H1 (cell line): Measurements from ENCODE around the gene PPEF2. TPM values are rescaled to one million over a fixed set of nuclear protein-coding genes. Genes with fewer than 3 reads are reported as not detected.

ENCODE experiments used
- CTCF ChIA-PET: fragments of 300-600 bp; sonication (Branson Sonifier 250); formaldehyde crosslinking; loops from one replicate; lab custom pipeline; 2021; ENCODE audit not compliant: partially characterized antibody; lab: Charles Lee
- POLR2A ChIA-PET: fragments of 300-600 bp; sonication (Branson Sonifier 250); formaldehyde crosslinking; loops from one replicate; lab custom pipeline; 2021; ENCODE audit warnings: inconsistent platforms; ENCODE audit not compliant: partially characterized antibody; lab: Charles Lee
- DNase-seq, 2 experiments: peaks; one replicate each; pipeline versions ENCODE4 v3.0.0 to v3.0.0-alpha.2; 2010 to 2022; ENCODE audit warnings: low spot score in 2 of 2, low read depth in 1 of 2, mixed read lengths in 1 of 2
- FAIRE-seq: peaks from 2 replicates; lab custom pipeline; 2011; peaks lifted over from hg19 to GRCh38; lab: Jason Lieb, UNC
- H2AFZ ChIP-seq: 2 replicates; pipeline ENCODE4 v1.8.1; 2012; ENCODE audit warnings: low read length, inconsistent platforms
- H2AK5ac ChIP-seq: 2 replicates; pipeline ENCODE4 v1.6.1; 2013; ENCODE audit warnings: low read depth, low read length
- H2BK120ac ChIP-seq: replicated peaks from 2 replicates; pipeline ENCODE3; 2013; ENCODE audit warnings: low read depth, low read length, inconsistent platforms
- H2BK12ac ChIP-seq: 2 replicates; pipeline ENCODE4 v1.6.1; 2013; ENCODE audit warnings: low read depth, low read length
- H2BK15ac ChIP-seq: 2 replicates; pipeline ENCODE4 v1.6.1; 2013; ENCODE audit warnings: low read length
- H2BK20ac ChIP-seq: 2 replicates; pipeline ENCODE4 v1.6.1; 2013; ENCODE audit warnings: low read length
- H2BK5ac ChIP-seq: 2 replicates; pipeline ENCODE4 v1.6.1; 2013; ENCODE audit warnings: low read depth, low read length
- H3K14ac ChIP-seq: 2 replicates; pipeline ENCODE4 v1.6.1; 2013; ENCODE audit warnings: inconsistent platforms; ENCODE audit not compliant: insufficient read length
- H3K18ac ChIP-seq: 2 replicates; pipeline ENCODE4 v1.6.1; 2013; ENCODE audit warnings: low read length; ENCODE audit errors: extremely low read depth
- H3K23ac ChIP-seq: 2 replicates; pipeline ENCODE4 v1.6.1; 2013; ENCODE audit warnings: inconsistent platforms; ENCODE audit not compliant: insufficient read length
- H3K23me2 ChIP-seq: 2 replicates; pipeline ENCODE4 v1.6.1; 2013; ENCODE audit warnings: low read depth, low read length
- H3K27ac ChIP-seq: 2 replicates; pipeline ENCODE4 v1.6.1; 2011; ENCODE audit warnings: low read depth, low read length, inconsistent platforms
- H3K27me3 ChIP-seq, 4 experiments: replicated peaks in 1 of 4; 1 replicate in 1 of 4; 2 replicates in 3 of 4; pipeline versions ENCODE4 v1.6.1 to v1.8.1; 2011 to 2013; ENCODE audit warnings: low read length in 3 of 4, mild to moderate bottlenecking in 3 of 4, inconsistent platforms in 2 of 4, mixed read lengths in 2 of 4, moderate library complexity in 1 of 4; ENCODE audit not compliant: control insufficient read depth in 3 of 4, insufficient read depth in 3 of 4; ENCODE audit errors: extremely low read depth in 1 of 4
- H3K36me3 ChIP-seq, 4 experiments: 2 replicates each; pipeline versions ENCODE4 v1.6.1 to v1.8.1; 2011 to 2013; ENCODE audit warnings: mild to moderate bottlenecking in 4 of 4, low read length in 3 of 4, moderate library complexity in 2 of 4, control low read depth in 1 of 4, inconsistent platforms in 1 of 4; ENCODE audit not compliant: insufficient read depth in 4 of 4, control insufficient read depth in 2 of 4
- H3K4ac ChIP-seq: replicated peaks from 2 replicates; pipeline ENCODE3; 2013; ENCODE audit warnings: low read length, low read depth, mixed read lengths, inconsistent platforms; ENCODE audit not compliant: insufficient read length
- H3K4me1 ChIP-seq, 4 experiments: replicated peaks in 1 of 4; 1 replicate in 1 of 4; 2 replicates in 3 of 4; pipeline versions ENCODE4 v1.6.1 to v1.8.1; 2011 to 2013; ENCODE audit warnings: low read length in 3 of 4, inconsistent platforms in 2 of 4, mixed read lengths in 1 of 4; ENCODE audit not compliant: insufficient read depth in 4 of 4, control insufficient read depth in 3 of 4
- H3K4me2 ChIP-seq, 2 experiments: 2 replicates each; pipeline versions ENCODE4 v1.6.1 to v1.8.1; 2011 to 2013; ENCODE audit warnings: low read depth in 2 of 2, low read length in 2 of 2, control low read depth in 1 of 2, inconsistent platforms in 1 of 2, mild to moderate bottlenecking in 1 of 2; ENCODE audit not compliant: insufficient read depth in 1 of 2
- H3K4me3 ChIP-seq, 4 experiments: fragments of 200-600, 300-600 bp in 1 of 4; sonication (generic), shearing (Covaris generic), sonication (Bioruptor Twin) in 1 of 4; 2 replicates each; pipeline versions ENCODE4 v1.5.1 to v1.8.1; 2011 to 2016; ENCODE audit warnings: low read length in 4 of 4, low read depth in 3 of 4, control low read depth in 2 of 4, inconsistent platforms in 2 of 4, mild to moderate bottlenecking in 2 of 4, mixed read lengths in 1 of 4, moderate library complexity in 1 of 4; ENCODE audit not compliant: insufficient read depth in 2 of 4; ENCODE audit errors: extremely low read depth in 1 of 4
- H3K56ac ChIP-seq: replicated peaks from 2 replicates; pipeline ENCODE3; 2013; ENCODE audit warnings: low read depth, mild to moderate bottlenecking, mixed read lengths, low read length, inconsistent platforms; ENCODE audit not compliant: insufficient read length
- H3K79me1 ChIP-seq: 2 replicates; pipeline ENCODE4 v1.6.1; 2013; ENCODE audit warnings: low read depth, low read length, control low read depth
- H3K79me2 ChIP-seq, 2 experiments: 2 replicates each; pipeline versions ENCODE4 v1.6.1 to v1.8.1; 2012 to 2013; ENCODE audit warnings: low read length in 2 of 2, mild to moderate bottlenecking in 2 of 2, inconsistent platforms in 1 of 2; ENCODE audit not compliant: insufficient read depth in 2 of 2, control insufficient read depth in 1 of 2
- H3K9ac ChIP-seq, 4 experiments: replicated peaks in 1 of 4; 1 replicate in 1 of 4; 2 replicates in 3 of 4; pipeline versions ENCODE4 v1.6.1 to v1.8.1; 2011 to 2013; ENCODE audit warnings: low read depth in 3 of 4, low read length in 3 of 4, control low read depth in 2 of 4, mild to moderate bottlenecking in 2 of 4, moderate library complexity in 2 of 4, inconsistent platforms in 1 of 4; ENCODE audit errors: extremely low read depth in 1 of 4
- H3K9me3 ChIP-seq, 2 experiments: 2 replicates each; pipeline versions ENCODE4 v1.6.1 to v1.8.1; 2012 to 2013; ENCODE audit warnings: mild to moderate bottlenecking in 2 of 2, moderate library complexity in 2 of 2, control low read depth in 1 of 2, inconsistent platforms in 1 of 2, low read depth in 1 of 2, low read length in 1 of 2, mixed read lengths in 1 of 2; ENCODE audit not compliant: insufficient read depth in 2 of 2
- H4K20me1 ChIP-seq, 2 experiments: replicated peaks in 1 of 2; 2 replicates each; pipeline versions ENCODE3 to v1.8.1; 2011 to 2013; ENCODE audit warnings: inconsistent platforms in 2 of 2, low read length in 2 of 2, mild to moderate bottlenecking in 1 of 2; ENCODE audit not compliant: insufficient read depth in 2 of 2, control insufficient read depth in 1 of 2
- H4K5ac ChIP-seq: 2 replicates; pipeline ENCODE4 v1.6.1; 2013; ENCODE audit warnings: low read length, low read depth, mixed read lengths, inconsistent platforms; ENCODE audit not compliant: insufficient read length
- H4K8ac ChIP-seq: 2 replicates; pipeline ENCODE4 v1.8.0; 2013; ENCODE audit warnings: mild to moderate bottlenecking, moderate library complexity, low read length, inconsistent platforms; ENCODE audit not compliant: insufficient read depth; ENCODE audit errors: extremely low read depth
- H4K91ac ChIP-seq: replicated peaks from 2 replicates; pipeline ENCODE3; 2013; ENCODE audit warnings: low read length, mixed read lengths, inconsistent platforms; ENCODE audit not compliant: insufficient read length
- CBX5 ChIP-seq: fragments of 300-800, 300-1000 bp; sonication (generic); IDR thresholded peaks from 2 replicates; pipeline ENCODE4 v1.7.1; 2016; ENCODE audit warnings: antibody characterized with exemption, low read length, low read depth
- CHD2 ChIP-seq: IDR thresholded peaks from 2 replicates; pipeline ENCODE4 v1.6.1; 2012; ENCODE audit warnings: low read length, improper control_type of control experiment
- CTCF ChIP-seq, 3 experiments: IDR thresholded peaks; 1 replicate in 2 of 3; 2 replicates in 1 of 3; pipeline versions ENCODE4 v1.5.1 to v1.6.1; 2011; ENCODE audit warnings: low read length in 3 of 3, mild to moderate bottlenecking in 3 of 3, inconsistent platforms in 2 of 3, low read depth in 1 of 3, moderate library complexity in 1 of 3; ENCODE audit not compliant: insufficient read depth in 1 of 3; ENCODE audit errors: control extremely low read depth in 1 of 3
- GABPA ChIP-seq: IDR thresholded peaks from 2 replicates; pipeline ENCODE4 v1.6.1; 2011; ENCODE audit warnings: mild to moderate bottlenecking, low read length, moderate library complexity, borderline replicate concordance; ENCODE audit not compliant: insufficient read depth
- JUN ChIP-seq: IDR thresholded peaks from 2 replicates; pipeline ENCODE4 v1.6.1; 2011; ENCODE audit warnings: low read depth, mild to moderate bottlenecking, improper control_type of control experiment, low read length
- JUND ChIP-seq: IDR thresholded peaks from 2 replicates; pipeline ENCODE4 v1.6.1; 2011; ENCODE audit warnings: mild to moderate bottlenecking, improper control_type of control experiment, low read length
- KDM4A ChIP-seq: IDR thresholded peaks from one replicate; pipeline ENCODE4 v1.7.1; 2012; ENCODE audit warnings: low read depth, mild to moderate bottlenecking, moderate library complexity, low read length, inconsistent platforms; ENCODE audit not compliant: severe bottlenecking
- MAX ChIP-seq: IDR thresholded peaks from 2 replicates; pipeline ENCODE4 v1.6.1; 2012; ENCODE audit warnings: inconsistent platforms
- POLR2AphosphoS5 ChIP-seq: IDR thresholded peaks from 2 replicates; pipeline ENCODE4 v1.6.1; 2011; ENCODE audit warnings: low read depth, low read length
- RXRA ChIP-seq: IDR thresholded peaks from 2 replicates; pipeline ENCODE4 v1.6.1; 2011; ENCODE audit warnings: low read depth, mild to moderate bottlenecking, low read length, moderate library complexity; ENCODE audit not compliant: insufficient read depth
- SP2 ChIP-seq: IDR thresholded peaks from 2 replicates; pipeline ENCODE4 v1.6.1; 2012; ENCODE audit warnings: mild to moderate bottlenecking, low read length, inconsistent platforms
- TAF7 ChIP-seq: optimal IDR thresholded peaks from 2 replicates; pipeline ENCODE3; 2011; ENCODE audit warnings: low read depth, mild to moderate bottlenecking, inconsistent platforms, low read length, moderate library complexity, borderline replicate concordance
- WGBS, 2 experiments: shearing (Covaris generic) in 1 of 2; methylation state at CpG; one replicate each; pipeline versions ENCODE4 v1.1.6 to v1.1.7; 2013 to 2015; ENCODE audit warnings: low lambda C conversion rate in 2 of 2, mixed read lengths in 2 of 2, inconsistent platforms in 1 of 2, low coverage in 1 of 2, missing lambda C conversion rate in 1 of 2; ENCODE audit not compliant: insufficient replicate concordance in 2 of 2, insufficient coverage in 1 of 2, insufficient read length in 1 of 2; ENCODE audit errors: extremely low coverage in 1 of 2, missing lambda C conversion rate in 1 of 2; 5-methylcytosine and 5-hydroxymethylcytosine counted together
- polyA plus RNA-seq, 7 experiments: library from polyadenylated mRNA; depleted of rRNA in 3 of 7; stranded (reverse) in 5 of 7; unstranded in 2 of 7; fragments of >200 nt in 5 of 7; fragments of 200-250 nt in 2 of 7; gene quantifications; 1 replicate in 5 of 7; 2 replicates in 1 of 7; 4 replicates in 1 of 7; pipeline versions ENCODE4 v1.2.1 to v1.2.3, GENCODE V29; 2011 to 2013; ENCODE audit warnings: missing spikeins in 2 of 7, mixed read lengths in 2 of 7
- total RNA-seq: library from RNA; stranded (reverse); fragmentation: NEBNext Ultra II Directional; extraction: Animal tissue kit (Norgen Biotek cat#: 25700); gene quantifications from 2 replicates; pipeline ENCODE4 v1.2.1, GENCODE V29; 2021

The PPEF2 gene
- total and polyA plus RNA-seq, 2 of the 8 experiments (the other 6 are each of a cell fraction or from before 2014, with no cell fraction given): not detected

- ChIA-PET CTCF (interaction anchor here (3.3 kb wide), 1 partner anchor 13 kb away, joined by 22 read pairs; no protein-coding TSS in a partner anchor), POLR2A (no interaction called here)
- no peaks in the 10 kb centered on the region for H3K9me3 ChIP-seq
- H3K79me2 ChIP-seq: no peaks in the 10 kb centered on the region
- H3K79me1 ChIP-seq: no peaks in the 10 kb centered on the region
- no peak for DNase-seq
- H3K56ac ChIP-seq: no peak overlapping the region
- no peak overlapping the region for H3K4ac ChIP-seq
- no peak overlapping the region for H3K27ac ChIP-seq
- no peak overlapping the region for H2BK5ac ChIP-seq
- no peak overlapping the region for H2BK120ac ChIP-seq
- no peak overlapping the region for H4K91ac ChIP-seq
- no peak for FAIRE-seq
- no peak overlapping the region for H2BK15ac ChIP-seq
- H3K36me3 ChIP-seq: no peaks in the 10 kb centered on the region
- no peak overlapping the region for H4K8ac ChIP-seq
- no peak overlapping the region for H3K4me3 ChIP-seq
- H3K23ac ChIP-seq: no peak overlapping the region
- 80% methylated on average over 1 of the region's 1 CpG; no CpG with 5 or more reads in 1 of the 2 experiments for WGBS, 2 experiments
- H3K4me2 ChIP-seq: no peak overlapping the region
- H3K18ac ChIP-seq: no peak overlapping the region
- no peak overlapping the region for H2BK20ac ChIP-seq
- peaks cover 0 to 4% (median 3%) of the 10 kb centered on the region in 4 experiments; a peak in 3 of 7 replicates for H3K4me1 ChIP-seq
- H2BK12ac ChIP-seq: no peak overlapping the region
- no peak overlapping the region for H4K5ac ChIP-seq
- no peaks in the 10 kb centered on the region for H3K23me2 ChIP-seq
- no peak overlapping the region for H3K14ac ChIP-seq
- no peaks in the 10 kb centered on the region for H4K20me1 ChIP-seq
- no peak overlapping the region for H3K9ac ChIP-seq
- no peaks in the 10 kb centered on the region for H3K27me3 ChIP-seq
- no peak overlapping the region for H2AK5ac ChIP-seq
- no peak overlapping the region for H2AFZ ChIP-seq
- TF ChIP-seq CTCF (IDR thresholded peaks at IDR 0.05; ENCODE audit: control extremely low read depth in 1 of 3, insufficient read depth in 1 of 3, low read depth in 1 of 3, low read length in 3 of 3): no peak
- no peak for TF ChIP-seq CHD2
- TF ChIP-seq SP2: no peak
- TF ChIP-seq TAF7: no peak
- TF ChIP-seq KDM4A: no peak
- TF ChIP-seq JUND: no peak
- TF ChIP-seq GABPA: no peak
- TF ChIP-seq POLR2AphosphoS5: no peak
- TF ChIP-seq CBX5: no peak
- TF ChIP-seq MAX: no peak
- TF ChIP-seq JUN: no peak
- TF ChIP-seq RXRA: no peak
Measured at GRCh38 chr4:75880278-75880677, 22.0 kb downstream of the PPEF2 start.
